C4-2B (cell line): ENCODE measurements around the gene LYST.

Experiments
- ZFX ChIP-seq: fragments of 450-650 bp; IDR thresholded peaks from 2 replicates; pipeline ENCODE4 v1.6.1; 2017
- TF ChIP-seq, protein P1 (sequence below): fragments of 450-650 bp; conservative IDR thresholded peaks from 2 replicates; pipeline ENCODE4 v1.5.1; 2017; ENCODE audit warnings: mild to moderate bottlenecking

DNA sequence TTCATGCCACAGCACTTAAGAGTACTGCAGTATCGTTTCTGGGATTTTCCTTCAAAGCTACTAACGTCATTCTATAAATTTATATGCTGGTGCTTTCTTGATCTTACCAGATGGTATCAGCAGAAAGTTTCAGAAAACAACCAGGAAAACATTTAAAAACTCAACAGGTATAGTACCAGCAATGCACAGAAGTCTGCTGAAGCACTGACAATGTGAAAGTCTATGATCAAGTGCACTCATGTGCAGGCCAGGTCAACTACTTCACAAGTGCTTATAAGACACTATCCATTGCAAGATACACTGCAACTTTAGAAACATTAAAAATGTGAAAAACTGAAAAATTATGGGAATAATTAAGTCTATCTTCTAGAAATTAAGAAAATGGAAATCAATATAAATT is 34.7 kb downstream of the LYST start:
- TF ChIP-seq, protein P1, sequence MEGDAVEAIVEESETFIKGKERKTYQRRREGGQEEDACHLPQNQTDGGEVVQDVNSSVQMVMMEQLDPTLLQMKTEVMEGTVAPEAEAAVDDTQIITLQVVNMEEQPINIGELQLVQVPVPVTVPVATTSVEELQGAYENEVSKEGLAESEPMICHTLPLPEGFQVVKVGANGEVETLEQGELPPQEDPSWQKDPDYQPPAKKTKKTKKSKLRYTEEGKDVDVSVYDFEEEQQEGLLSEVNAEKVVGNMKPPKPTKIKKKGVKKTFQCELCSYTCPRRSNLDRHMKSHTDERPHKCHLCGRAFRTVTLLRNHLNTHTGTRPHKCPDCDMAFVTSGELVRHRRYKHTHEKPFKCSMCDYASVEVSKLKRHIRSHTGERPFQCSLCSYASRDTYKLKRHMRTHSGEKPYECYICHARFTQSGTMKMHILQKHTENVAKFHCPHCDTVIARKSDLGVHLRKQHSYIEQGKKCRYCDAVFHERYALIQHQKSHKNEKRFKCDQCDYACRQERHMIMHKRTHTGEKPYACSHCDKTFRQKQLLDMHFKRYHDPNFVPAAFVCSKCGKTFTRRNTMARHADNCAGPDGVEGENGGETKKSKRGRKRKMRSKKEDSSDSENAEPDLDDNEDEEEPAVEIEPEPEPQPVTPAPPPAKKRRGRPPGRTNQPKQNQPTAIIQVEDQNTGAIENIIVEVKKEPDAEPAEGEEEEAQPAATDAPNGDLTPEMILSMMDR: no peak
- TF ChIP-seq ZFX: no peak
